HG03342 (cell line): Measurements from ENCODE around the gene PCDHB10.
"Not testable (repeated sequence)": the region's sequence is repeated elsewhere in the genome, so short reads cannot be mapped to it uniquely, and the experiment has no call there.

Experiments used
- ATAC-seq: cut with Tn5 transposase; IDR thresholded peaks from one replicate; pipeline ENCODE4 v1.9.1; 2021; ENCODE audit warnings: mild to moderate bottlenecking, moderate library complexity; ENCODE audit not compliant: unreplicated experiment

Gene PCDHB10

GRCh38 chr5:141186897-141187512, 5.1 kb upstream of the PCDHB10 start, which contains the start of gene PCDHB9:
PCDHB9 (plus strand) TSS chr5:141187161; CDS start chr5:141187319, 158 bp downstream.
- no peak for ATAC-seq

GRCh38 chr5:141188682-141189081, 3.5 kb upstream of the PCDHB10 start:
- ATAC-seq: not testable (repeated sequence)

- not testable (repeated sequence) for ATAC-seq
Observed at GRCh38 chr5:141189131-141189530, 3.0 kb upstream of the PCDHB10 start.

GRCh38 chr5:141194332-141194731, 2.2 kb downstream of the PCDHB10 start:
- not testable (repeated sequence) for ATAC-seq

- ATAC-seq: no peak
Observed at GRCh38 chr5:141196363-141196762, 4.2 kb downstream of the PCDHB10 start.

- ATAC-seq: no peak
Observed at GRCh38 chr5:141199359-141200235, 7.4 kb downstream of the PCDHB10 start, which contains the start of gene PCDHB11. PCDHB11 (plus strand) TSS chr5:141199627; CDS start chr5:141199775, 148 bp downstream.

- ATAC-seq: not testable (repeated sequence)
Observed at GRCh38 chr5:141201126-141201525, 9.0 kb downstream of the PCDHB10 start.

GRCh38 chr5:141201646-141202045, 9.5 kb downstream of the PCDHB10 start:
- ATAC-seq: not testable (repeated sequence)

- ATAC-seq: no peak
Observed at GRCh38 chr5:141208478-141208877, 16.3 kb downstream of the PCDHB10 start, which contains the start of gene PCDHB12. PCDHB12 (plus strand) TSS chr5:141208719; CDS start chr5:141208908, 189 bp downstream.

- ATAC-seq: not testable (repeated sequence)
Observed at GRCh38 chr5:141210281-141210680, 18.1 kb downstream of the PCDHB10 start.

- ATAC-seq: not testable (repeated sequence)
Observed at GRCh38 chr5:141210849-141211248, 18.7 kb downstream of the PCDHB10 start.

- ATAC-seq: not testable (repeated sequence)
Observed at GRCh38 chr5:141213656-141214339, 21.6 kb downstream of the PCDHB10 start, which contains the start of gene PCDHB13. PCDHB13 (plus strand) TSS chr5:141213919; CDS start chr5:141214124, 205 bp downstream.

- not testable (repeated sequence) for ATAC-seq
Observed at GRCh38 chr5:141214583-141214982, 22.4 kb downstream of the PCDHB10 start.

GRCh38 chr5:141215504-141215903, 23.4 kb downstream of the PCDHB10 start:
- ATAC-seq: not testable (repeated sequence)

- not testable (repeated sequence) for ATAC-seq
Observed at GRCh38 chr5:141216035-141216434, 23.9 kb downstream of the PCDHB10 start.

- no peak for ATAC-seq
Observed at GRCh38 chr5:141223112-141223783, 31.1 kb downstream of the PCDHB10 start, which contains the start of gene PCDHB14. PCDHB14 (plus strand) TSS chr5:141223343; CDS start chr5:141223506, 163 bp downstream.

GRCh38 chr5:141224844-141225243, 32.7 kb downstream of the PCDHB10 start:
- ATAC-seq: not testable (repeated sequence)

GRCh38 chr5:141225421-141225820, 33.3 kb downstream of the PCDHB10 start:
- not testable (repeated sequence) for ATAC-seq

- no peak for ATAC-seq
Observed at GRCh38 chr5:141234109-141234667, 42.0 kb downstream of the PCDHB10 start.

- not testable (repeated sequence) for ATAC-seq
Observed at GRCh38 chr5:141235922-141236321, 43.8 kb downstream of the PCDHB10 start.
